Loucy (cell line): ENCODE results near the gene PHF14.

ENCODE experiments used
- H2AFZ ChIP-seq: fragments of 200-600 bp; sonication (generic); 2 replicates; pipeline ENCODE4 v1.6.0; 2016; ENCODE audit warnings: antibody characterized with exemption, mild to moderate bottlenecking, low read length, moderate library complexity
- H3F3A ChIP-seq: fragments of 200-600 bp; 2 replicates; pipeline ENCODE4 v1.6.0; 2016; ENCODE audit warnings: antibody characterized with exemption, low read depth, mild to moderate bottlenecking
- H3K27me3 ChIP-seq: fragments of 200-600 bp; sonication (generic); 2 replicates; pipeline ENCODE4 v1.6.1; 2014; ENCODE audit warnings: low read length, mild to moderate bottlenecking; ENCODE audit not compliant: insufficient read depth, poor library complexity, severe bottlenecking
- H3K36me3 ChIP-seq: fragments of 200-600 bp; sonication (generic); 2 replicates; pipeline ENCODE4 v1.6.1; 2016; ENCODE audit warnings: low read length; ENCODE audit not compliant: insufficient read depth
- H3K4me1 ChIP-seq: fragments of 200-600 bp; sonication (generic); 2 replicates; pipeline ENCODE4 v1.5.1; 2014; ENCODE audit warnings: low read length, mild to moderate bottlenecking; ENCODE audit not compliant: insufficient read depth, poor library complexity, severe bottlenecking
- H3K4me2 ChIP-seq: fragments of 200-600 bp; sonication (generic); 2 replicates; pipeline ENCODE4 v1.6.0; 2014; ENCODE audit warnings: antibody characterized with exemption, low read length, low read depth, mild to moderate bottlenecking; ENCODE audit not compliant: poor library complexity, severe bottlenecking
- H3K4me3 ChIP-seq: fragments of 200-600 bp; sonication (generic); 2 replicates; pipeline ENCODE4 v1.5.1; 2014; ENCODE audit warnings: low read length, mild to moderate bottlenecking, mixed read lengths; ENCODE audit not compliant: poor library complexity, severe bottlenecking
- H3K79me2 ChIP-seq: fragments of 200-600 bp; sonication (generic); 2 replicates; pipeline ENCODE4 v1.6.1; 2014; ENCODE audit warnings: low read length; ENCODE audit not compliant: insufficient read depth
- H3K9ac ChIP-seq: fragments of 200-600 bp; sonication (generic); 2 replicates; pipeline ENCODE4 v1.6.0; 2014; ENCODE audit warnings: mild to moderate bottlenecking, low read depth, low read length, moderate library complexity; ENCODE audit not compliant: poor library complexity, severe bottlenecking
- H3K9me2 ChIP-seq: fragments of 200-600 bp; sonication (generic); replicated peaks from 2 replicates; pipeline ENCODE4 v1.6.1; 2016; ENCODE audit warnings: low read depth, low read length, mixed read lengths
- H3K9me3 ChIP-seq: fragments of 200-600 bp; sonication (generic); 2 replicates; pipeline ENCODE4 v1.6.1; 2014; ENCODE audit warnings: mild to moderate bottlenecking, antibody characterized with exemption, low read length, low read depth; ENCODE audit not compliant: insufficient read depth
- H4K20me1 ChIP-seq: fragments of 200-600 bp; sonication (generic); 2 replicates; pipeline ENCODE4 v1.6.0; 2014; ENCODE audit warnings: antibody characterized with exemption, low read length, mild to moderate bottlenecking; ENCODE audit not compliant: insufficient read depth, poor library complexity, severe bottlenecking
- EZH2phosphoT487 ChIP-seq: fragments of 200-600 bp; IDR thresholded peaks from 2 replicates; pipeline ENCODE4 v1.6.1; 2018; ENCODE audit warnings: antibody characterized with exemption, mild to moderate bottlenecking, moderate library complexity, borderline replicate concordance
- TF ChIP-seq, protein P1 (sequence below): fragments of 200-600 bp; sonication (generic); conservative IDR thresholded peaks from 2 replicates; pipeline ENCODE4 v1.5.1; 2014; ENCODE audit warnings: mild to moderate bottlenecking, antibody characterized with exemption, low read length

The PHF14 gene

DNA sequence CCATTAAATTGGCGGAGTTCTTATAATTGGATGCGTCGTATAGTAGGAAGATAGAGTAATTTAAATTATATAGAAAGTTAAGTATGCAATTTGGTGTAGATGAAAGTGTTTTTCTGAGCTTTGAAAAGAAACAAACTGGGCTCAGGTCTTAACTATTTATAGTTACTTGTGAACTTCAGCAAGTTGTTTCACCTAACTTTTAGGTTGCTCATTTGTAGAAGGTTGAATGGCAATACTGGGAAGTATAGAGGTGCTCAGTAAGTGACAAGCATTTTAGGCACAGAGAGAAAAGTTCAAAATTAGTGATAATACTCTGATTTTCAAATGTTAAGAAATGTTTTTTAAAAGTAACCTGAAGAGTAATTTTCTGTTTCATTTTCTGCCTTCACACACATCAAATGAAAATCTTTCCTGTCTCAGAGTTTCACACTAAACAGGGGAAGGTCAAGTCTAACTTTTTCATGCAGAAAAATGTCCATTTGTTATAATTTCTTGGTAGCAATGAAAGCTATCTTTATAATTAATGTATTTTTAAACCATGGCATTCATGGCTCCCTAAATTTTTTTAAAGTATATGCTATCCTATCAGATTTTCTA lies 146.5 kb downstream of the PHF14 start:
- no peaks in the 10 kb centered on the region for H3K9me3 ChIP-seq
- H3K4me3 ChIP-seq: no peak overlapping the region
- no peak overlapping the region for H3K4me2 ChIP-seq
- H3F3A ChIP-seq: no peaks in the 10 kb centered on the region
- no peak overlapping the region for H3K9ac ChIP-seq
- H3K27me3 ChIP-seq: no peaks in the 10 kb centered on the region
- H4K20me1 ChIP-seq: no peaks in the 10 kb centered on the region
- H2AFZ ChIP-seq: no peak overlapping the region
- peaks cover 5% of the 10 kb centered on the region for H3K36me3 ChIP-seq
- no peaks in the 10 kb centered on the region for H3K9me2 ChIP-seq
- no peaks in the 10 kb centered on the region for H3K79me2 ChIP-seq
- no peak for TF ChIP-seq EZH2phosphoT487
- TF ChIP-seq, protein P1, sequence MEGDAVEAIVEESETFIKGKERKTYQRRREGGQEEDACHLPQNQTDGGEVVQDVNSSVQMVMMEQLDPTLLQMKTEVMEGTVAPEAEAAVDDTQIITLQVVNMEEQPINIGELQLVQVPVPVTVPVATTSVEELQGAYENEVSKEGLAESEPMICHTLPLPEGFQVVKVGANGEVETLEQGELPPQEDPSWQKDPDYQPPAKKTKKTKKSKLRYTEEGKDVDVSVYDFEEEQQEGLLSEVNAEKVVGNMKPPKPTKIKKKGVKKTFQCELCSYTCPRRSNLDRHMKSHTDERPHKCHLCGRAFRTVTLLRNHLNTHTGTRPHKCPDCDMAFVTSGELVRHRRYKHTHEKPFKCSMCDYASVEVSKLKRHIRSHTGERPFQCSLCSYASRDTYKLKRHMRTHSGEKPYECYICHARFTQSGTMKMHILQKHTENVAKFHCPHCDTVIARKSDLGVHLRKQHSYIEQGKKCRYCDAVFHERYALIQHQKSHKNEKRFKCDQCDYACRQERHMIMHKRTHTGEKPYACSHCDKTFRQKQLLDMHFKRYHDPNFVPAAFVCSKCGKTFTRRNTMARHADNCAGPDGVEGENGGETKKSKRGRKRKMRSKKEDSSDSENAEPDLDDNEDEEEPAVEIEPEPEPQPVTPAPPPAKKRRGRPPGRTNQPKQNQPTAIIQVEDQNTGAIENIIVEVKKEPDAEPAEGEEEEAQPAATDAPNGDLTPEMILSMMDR: no peak
- no peaks in the 10 kb centered on the region for H3K4me1 ChIP-seq

DNA sequence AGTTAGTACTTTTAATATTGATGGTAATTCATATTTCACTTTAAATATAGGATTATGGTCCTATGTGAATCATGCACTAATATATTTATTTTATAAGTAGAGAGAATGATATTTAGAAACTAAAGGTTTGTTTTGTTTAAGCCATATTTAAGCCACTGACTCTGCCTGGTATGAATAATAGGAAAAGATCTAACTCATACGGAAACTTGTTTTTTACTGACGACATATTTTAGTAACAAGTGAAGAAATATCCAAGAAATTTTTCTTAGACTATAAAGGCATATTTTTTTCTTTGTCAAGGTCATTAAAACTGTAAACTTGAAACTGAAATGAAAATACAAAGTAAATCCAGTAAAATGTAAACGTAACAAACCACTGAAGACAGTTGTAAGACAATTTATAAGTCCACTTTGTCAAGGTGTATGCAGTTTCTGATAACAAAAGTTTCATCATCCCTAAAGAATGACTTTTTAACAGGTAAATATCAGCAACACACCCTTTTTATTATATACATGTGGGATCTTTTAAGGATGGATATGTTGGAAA lies 147.1 kb downstream of the PHF14 start:
- no peak for TF ChIP-seq EZH2phosphoT487
- no peaks in the 10 kb centered on the region for H3K4me1 ChIP-seq
- H3K9me2 ChIP-seq: no peaks in the 10 kb centered on the region
- no peaks in the 10 kb centered on the region for H3K9me3 ChIP-seq
- H3F3A ChIP-seq: no peaks in the 10 kb centered on the region
- no peaks in the 10 kb centered on the region for H3K27me3 ChIP-seq
- H3K4me3 ChIP-seq: no peak overlapping the region
- peaks cover 5% of the 10 kb centered on the region for H3K36me3 ChIP-seq
- no peak overlapping the region for H3K4me2 ChIP-seq
- H2AFZ ChIP-seq: no peak overlapping the region
- H3K9ac ChIP-seq: no peak overlapping the region
- no peaks in the 10 kb centered on the region for H4K20me1 ChIP-seq
- no peaks in the 10 kb centered on the region for H3K79me2 ChIP-seq

DNA sequence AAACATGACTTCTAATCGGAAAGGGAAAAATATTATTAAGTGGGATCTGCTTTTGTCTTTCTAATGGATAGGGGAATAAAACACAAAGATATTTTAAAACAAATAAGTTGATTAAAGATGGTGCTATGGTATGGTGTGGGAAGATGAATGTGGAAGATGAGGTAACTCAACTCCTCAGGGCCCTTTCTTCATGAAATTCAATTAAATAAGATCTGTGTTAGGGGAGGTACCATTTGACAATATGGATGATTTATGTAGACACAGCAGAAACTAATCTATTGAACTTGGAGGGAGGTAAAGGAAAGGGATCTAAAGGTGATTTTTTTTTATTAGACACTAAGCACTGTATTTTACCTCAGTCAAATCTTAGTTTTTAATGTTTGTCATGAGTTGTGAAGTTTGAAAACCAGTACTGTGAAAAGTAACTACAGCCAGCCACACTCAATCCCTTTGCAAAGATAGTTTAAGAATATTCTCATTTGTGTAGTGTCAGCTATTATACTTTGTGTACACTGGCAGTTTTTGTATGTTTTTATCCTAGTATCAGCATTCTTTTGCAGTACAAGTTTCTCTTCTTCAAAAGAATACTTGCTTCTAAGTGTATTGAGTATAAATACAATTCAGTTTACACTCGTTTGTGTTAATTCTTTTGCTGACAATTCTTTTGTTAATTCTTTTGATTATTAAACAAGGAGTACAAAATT lies 151.3 kb downstream of the PHF14 start:
- Histone ChIP-seq H3K36me3 (no peaks in the 10 kb centered on the region; the same call in 1 of the 2 replicates), H3K4me3 (no peak overlapping the region), H3K9ac (no peak overlapping the region)

More for the DNA sequence above, 151.3 kb downstream of the PHF14 start:
- Histone ChIP-seq H4K20me1 (no peaks in the 10 kb centered on the region), H3K79me2 (no peaks in the 10 kb centered on the region), H3K4me1 (peaks cover 29% of the 10 kb centered on the region), H3K4me2 (no peak overlapping the region), H3K9me3 (no peaks in the 10 kb centered on the region), H3K9me2 (no peaks in the 10 kb centered on the region), H3F3A (peaks cover 3% of the 10 kb centered on the region; the same call in 1 of the 2 replicates), H2AFZ (no peak overlapping the region), H3K27me3 (no peaks in the 10 kb centered on the region)
- no peak for TF ChIP-seq EZH2phosphoT487
- TF ChIP-seq, protein P1: no peak
